SK-N-MC (cell line): ENCODE results near the gene CTAGE9.

Experiments
- EZH2 ChIP-seq: fragments of 200-600 bp; sonication (generic); IDR thresholded peaks from one replicate; pipeline ENCODE4 v1.6.1; 2017; ENCODE audit warnings: antibody characterized with exemption
- POLR2AphosphoS5 ChIP-seq: IDR thresholded peaks from 2 replicates; pipeline ENCODE4 v1.6.1; 2012; ENCODE audit warnings: mild to moderate bottlenecking, low read depth, low read length, borderline replicate concordance

DNA sequence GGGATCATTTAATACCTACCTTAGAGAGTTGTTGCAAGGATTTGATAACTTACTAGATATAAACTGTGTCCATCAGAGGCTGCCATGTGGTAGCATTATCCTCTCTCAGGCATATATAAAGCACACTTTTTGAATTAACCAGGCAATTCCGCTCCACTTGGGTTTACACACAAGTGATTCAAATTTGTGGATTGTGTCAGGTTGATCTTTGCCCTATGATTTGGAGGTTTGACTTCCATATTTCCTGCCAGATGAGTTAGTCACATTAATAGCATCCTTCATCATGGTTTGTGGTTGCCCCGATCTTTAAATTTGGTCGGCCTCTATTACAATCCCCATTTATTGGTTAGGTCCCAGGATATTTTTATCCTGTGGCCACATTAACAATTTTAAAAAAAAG is 44.8 kb upstream of the CTAGE9 start:
- TF ChIP-seq POLR2AphosphoS5 (no peak), EZH2 (no peak)
